Cerebellar cortex (tissue), 1 donor: ENCODE measurements around the gene KCNQ1.

ENCODE experiments used
- DNase-seq: peaks from one replicate; pipeline ENCODE4 v3.0.0-alpha.2; 2015; ENCODE audit warnings: low spot score

The KCNQ1 gene

GRCh38 chr11:2570211-2570811 lies 125.5 kb downstream of the KCNQ1 start:
- no peak for DNase-seq

- DNase-seq, result no peak
These were observed 126.2 kb downstream of the KCNQ1 start for GRCh38 chr11:2570841-2571597.

- no peak for DNase-seq
These were observed 126.9 kb downstream of the KCNQ1 start for GRCh38 chr11:2571598-2572281.

GRCh38 chr11:2572491-2573239 lies 127.9 kb downstream of the KCNQ1 start:
- DNase-seq, result no peak

GRCh38 chr11:2573240-2574042 lies 128.6 kb downstream of the KCNQ1 start:
- DNase-seq, result no peak

- DNase-seq, result no peak
These were observed 129.3 kb downstream of the KCNQ1 start for GRCh38 chr11:2574043-2574552.

- DNase-seq, result no peak
These were observed 130.0 kb downstream of the KCNQ1 start for GRCh38 chr11:2574553-2575535.

- no peak for DNase-seq
These were observed 130.8 kb downstream of the KCNQ1 start for GRCh38 chr11:2575591-2576051.

GRCh38 chr11:2576111-2576510 lies 131.3 kb downstream of the KCNQ1 start:
- no peak for DNase-seq

- DNase-seq, result no peak
These were observed 131.7 kb downstream of the KCNQ1 start for GRCh38 chr11:2576549-2576948.

- DNase-seq, result no peak
These were observed 132.5 kb downstream of the KCNQ1 start for GRCh38 chr11:2577031-2577990.

- no peak for DNase-seq
These were observed 133.5 kb downstream of the KCNQ1 start for GRCh38 chr11:2577991-2578928.

GRCh38 chr11:2578929-2579270 lies 134.1 kb downstream of the KCNQ1 start:
- no peak for DNase-seq

GRCh38 chr11:2579315-2580060 lies 134.7 kb downstream of the KCNQ1 start:
- no peak for DNase-seq

- no peak for DNase-seq
These were observed 135.2 kb downstream of the KCNQ1 start for GRCh38 chr11:2580061-2580421.

GRCh38 chr11:2580571-2581001 lies 135.8 kb downstream of the KCNQ1 start:
- DNase-seq, result no peak
